ENCODE data around the gene CTCF.
A peak's percentile ranks its signal among the peaks of the same experiment; 100 is the strongest.

CTCF gene

DNA sequence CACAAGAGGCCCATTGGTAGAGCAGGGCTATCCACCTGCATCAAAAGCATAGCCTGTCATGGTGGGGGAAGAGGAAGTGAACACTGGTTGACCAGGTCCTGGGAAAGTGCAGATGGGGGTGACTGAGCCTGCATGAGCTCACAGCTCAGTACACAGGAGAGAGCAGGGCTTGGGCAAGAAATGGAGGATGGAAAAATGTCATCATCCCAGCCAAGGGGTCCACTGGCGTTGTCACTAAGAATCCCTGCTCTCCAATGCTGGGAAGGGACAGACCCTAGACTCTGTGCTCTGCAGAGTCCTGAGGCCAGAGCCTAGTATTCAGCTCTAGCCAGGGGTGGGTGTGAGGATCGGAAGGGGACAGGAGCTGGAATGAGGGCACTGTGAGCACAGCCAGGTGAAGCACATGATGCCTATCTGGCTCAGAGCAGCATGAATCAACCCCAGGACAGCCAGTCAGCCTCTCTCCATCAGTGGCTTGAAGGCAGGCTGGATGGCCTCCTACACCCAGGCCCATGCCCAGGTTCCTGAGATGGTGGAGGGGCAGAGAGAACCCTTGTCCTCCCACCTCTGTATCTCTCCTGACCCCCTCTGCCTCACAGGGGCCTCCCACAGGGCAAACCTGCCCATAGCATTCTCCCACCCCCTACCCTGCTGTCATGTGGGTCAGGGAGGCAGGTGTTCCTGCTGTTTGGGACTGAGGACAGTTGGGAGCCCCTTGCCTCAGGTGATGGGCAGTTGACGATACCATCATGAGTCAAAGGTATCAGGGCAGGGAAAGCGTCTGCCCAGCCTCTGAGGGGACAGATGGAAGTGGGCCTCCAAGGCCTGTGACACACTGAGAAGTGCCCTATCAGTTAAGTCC lies 13.8 kb upstream of the CTCF start:
- no peak for DNase-seq (ENCODE audit: low read depth in 3 of 3)

DNA sequence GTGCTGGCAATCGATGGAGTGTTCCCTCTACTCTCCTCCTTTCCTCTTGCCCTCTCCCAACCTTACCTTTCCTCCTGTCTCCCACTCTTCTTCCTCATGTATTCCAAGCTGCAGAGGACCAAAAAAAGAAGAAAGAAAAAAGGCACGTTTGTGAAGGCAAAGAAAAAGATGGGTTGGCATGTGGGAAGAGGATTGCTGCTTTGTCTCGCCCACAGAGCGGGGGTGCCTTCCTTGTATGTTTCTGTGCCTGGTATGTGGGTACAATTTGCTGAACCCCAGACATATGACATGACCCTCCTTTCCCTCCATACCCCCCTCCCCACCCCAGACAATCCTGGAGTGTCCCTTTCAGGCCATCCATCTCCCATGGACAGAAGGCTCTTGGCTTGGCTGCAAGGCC lies 13.1 kb upstream of the CTCF start:
- DNase-seq (ENCODE audit: low read depth in 3 of 3), result no peak

GRCh38 chr16:67549936-67550335 lies 12.4 kb upstream of the CTCF start:
- DNase-seq (ENCODE audit: low read depth in 3 of 3), result no peak

DNA sequence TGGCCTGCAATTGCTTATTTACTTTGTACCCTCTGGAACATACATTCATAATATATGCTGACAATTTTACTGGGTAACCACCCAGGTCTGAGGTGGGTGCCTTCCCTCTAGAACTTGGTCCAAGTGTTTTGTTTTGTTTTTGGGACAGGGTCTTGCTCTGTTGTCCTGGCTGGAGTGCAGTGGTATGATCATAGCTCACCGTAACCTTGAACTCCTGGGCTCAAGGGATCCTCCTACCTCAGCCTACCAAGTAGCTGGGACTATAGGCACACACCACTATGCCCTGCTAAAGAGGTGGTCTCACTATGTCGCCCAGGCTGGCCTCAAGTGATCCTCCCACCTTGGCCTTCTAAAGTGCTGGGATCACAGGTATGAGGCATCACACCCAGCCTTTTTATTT lies 11.2 kb upstream of the CTCF start:
- no peak for DNase-seq (ENCODE audit: low read depth in 3 of 3)

GRCh38 chr16:67551972-67552371 lies 10.4 kb upstream of the CTCF start:
- no peak for DNase-seq (ENCODE audit: low read depth in 3 of 3)

- DNase-seq (ENCODE audit: low read depth in 3 of 3), result no peak
Measured at GRCh38 chr16:67552476-67552875, 9.8 kb upstream of the CTCF start.

DNA sequence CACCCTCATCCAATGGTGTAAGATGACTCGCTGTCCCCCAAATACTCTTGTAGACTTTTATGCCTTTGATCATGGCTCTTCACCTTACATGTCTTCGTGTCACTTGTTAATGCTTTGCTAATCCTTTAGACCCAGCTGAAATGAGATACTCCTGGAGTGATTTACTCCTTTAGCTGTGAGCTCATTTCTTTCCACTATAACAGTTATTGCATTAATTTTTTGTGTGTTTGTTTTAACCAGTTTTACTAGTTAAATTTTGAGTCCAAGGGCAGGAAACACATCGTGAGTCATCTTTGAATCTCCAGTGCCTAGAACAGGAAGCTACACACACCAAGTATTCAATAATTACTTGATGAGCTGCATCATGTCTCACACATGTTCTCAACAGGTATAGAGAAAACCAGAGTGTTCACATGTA lies 6.5 kb upstream of the CTCF start:
- DNase-seq (ENCODE audit: low read depth in 3 of 3), result no peak

- DNase-seq (ENCODE audit: low read depth in 3 of 3), result no peak
Measured at GRCh38 chr16:67558859-67559258, 3.5 kb upstream of the CTCF start.

- no peak for DNase-seq (ENCODE audit: low read depth in 3 of 3)
Measured at GRCh38 chr16:67560827-67561342, 1.4 kb upstream of the CTCF start.

DNA sequence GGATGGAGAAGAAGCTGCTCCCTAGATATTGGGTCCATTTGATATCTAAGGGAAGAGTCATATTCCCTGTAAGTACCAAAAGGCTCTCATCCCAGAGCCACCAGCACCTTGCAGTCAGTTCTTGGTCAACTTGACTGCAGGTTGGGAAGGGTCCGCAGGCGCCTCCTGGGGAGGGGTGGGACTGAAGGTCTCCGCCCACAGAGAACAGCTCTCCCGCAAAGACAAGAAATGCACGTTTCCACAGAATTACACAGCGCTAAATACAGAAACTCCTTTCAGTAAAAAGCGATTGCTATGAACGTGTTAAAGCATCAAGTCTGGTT lies 864 bp upstream of the CTCF start:
- no peak for DNase-seq (ENCODE audit: low read depth in 3 of 3)

DNA sequence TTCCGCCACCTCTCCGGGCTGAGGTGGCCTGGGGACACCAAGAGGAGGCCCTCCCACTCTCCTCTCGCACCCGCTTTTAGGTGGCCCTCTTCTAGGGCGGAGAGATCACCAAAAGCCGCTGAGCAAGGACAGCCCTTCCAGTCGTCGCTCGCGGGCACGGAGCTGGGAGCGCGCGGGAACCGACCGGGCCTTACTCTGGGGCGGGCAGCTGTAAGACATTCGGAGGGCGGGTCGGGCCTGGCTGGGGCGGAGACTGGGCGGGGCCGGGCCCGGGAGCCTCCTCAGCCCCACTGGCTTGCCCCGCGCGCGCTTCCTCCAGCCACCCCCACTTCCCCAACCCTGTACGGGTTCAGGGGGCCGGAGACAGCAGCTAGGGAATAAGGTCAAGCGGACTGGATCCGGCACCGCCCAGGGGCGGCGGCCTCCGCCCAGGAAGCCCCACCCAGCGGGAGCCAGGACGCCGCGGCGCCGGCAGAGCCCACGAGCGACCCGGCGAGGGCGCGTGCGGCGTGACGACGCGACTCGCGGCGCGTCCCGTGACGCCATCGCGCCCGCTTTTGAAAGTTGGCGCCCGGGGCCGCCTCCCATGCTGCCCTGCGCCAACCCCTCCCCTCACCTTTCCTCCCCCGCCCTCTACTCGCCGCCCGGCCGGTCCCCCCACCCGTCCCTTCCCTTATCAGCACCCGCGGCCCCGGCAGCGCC lies 351 bp upstream of the CTCF start:
- DNase-seq (ENCODE audit: low read depth in 3 of 3), result peak; percentile 93 to 95 (median 94)

DNA sequence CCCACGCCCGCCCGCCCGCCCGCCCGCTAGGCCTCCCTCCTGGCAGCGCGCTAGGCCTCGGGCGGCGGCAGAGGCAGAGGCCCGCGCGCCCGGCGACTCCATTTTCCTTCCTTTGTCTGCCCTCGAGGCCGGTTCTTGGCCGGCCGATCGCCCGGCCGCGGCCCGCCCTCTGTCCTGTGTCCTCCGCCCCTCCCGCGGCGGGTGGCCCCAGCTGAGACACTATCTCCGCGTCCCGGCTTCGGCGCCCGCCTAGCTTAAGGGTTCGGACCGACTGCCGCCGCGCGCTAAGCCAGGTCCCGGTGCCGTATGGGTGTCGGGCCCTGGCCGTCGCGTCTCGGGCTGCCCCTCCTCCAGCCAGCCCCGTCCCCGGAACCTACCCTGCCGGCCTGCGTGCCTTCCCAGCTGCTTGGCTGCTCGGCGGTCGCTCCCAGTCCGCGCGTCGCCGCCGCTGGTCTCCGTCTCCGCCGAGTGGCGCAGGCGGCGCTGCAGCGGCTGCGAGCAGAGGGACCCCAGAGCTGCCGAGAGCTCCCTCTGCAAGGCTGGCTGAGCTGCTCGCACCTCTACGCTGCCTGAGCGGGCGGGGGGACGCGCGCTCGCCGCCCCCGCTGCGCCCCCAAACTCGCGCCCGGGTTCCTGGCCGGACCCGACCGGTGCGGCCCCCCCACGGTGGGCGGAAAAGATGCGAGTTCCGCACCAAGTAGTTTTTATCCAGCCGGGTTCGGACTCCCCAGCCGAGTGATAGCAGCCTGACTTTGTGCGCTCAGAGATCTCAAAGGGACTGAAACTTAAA lies 787 bp downstream of the CTCF start:
- peak in 2 of 3 experiments; percentile 40 to 48 for DNase-seq (ENCODE audit: low read depth in 3 of 3)

DNA sequence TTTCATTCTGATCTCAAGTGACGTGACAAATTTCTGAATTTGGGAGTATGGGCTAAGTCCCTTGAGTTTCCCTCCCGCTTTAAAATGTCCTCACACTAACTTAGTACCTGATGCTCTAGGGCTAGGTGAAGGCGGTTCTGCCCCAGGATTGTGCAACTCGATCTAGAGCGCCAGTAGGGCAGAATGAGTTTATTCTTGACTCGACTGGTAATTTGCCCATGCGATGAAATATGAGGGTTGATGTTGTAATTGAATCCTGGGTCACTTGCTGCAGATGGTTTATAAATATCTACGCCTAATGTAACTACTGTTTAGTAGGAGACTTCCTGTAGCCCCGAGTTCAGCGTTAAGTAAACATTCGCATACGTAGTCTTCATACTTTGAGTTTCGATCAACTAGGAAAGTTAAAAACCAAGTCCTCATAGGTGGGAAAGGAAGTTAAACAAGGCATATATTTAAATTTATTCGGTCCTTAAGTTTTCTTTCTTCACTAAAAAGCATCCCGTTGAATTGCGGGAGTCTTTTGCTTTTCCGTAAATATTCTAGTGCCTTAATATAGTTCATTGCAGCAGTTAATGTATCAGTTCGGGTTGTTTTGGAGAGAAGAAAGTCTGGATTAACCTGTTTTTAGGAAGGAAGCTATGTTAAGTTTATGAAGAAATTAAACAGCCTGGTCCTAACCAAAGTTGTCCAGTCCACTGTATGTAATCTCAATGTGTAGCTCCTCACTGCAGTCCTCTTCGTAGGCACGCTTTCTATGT lies 1.6 kb downstream of the CTCF start:
- no peak for DNase-seq (ENCODE audit: low read depth in 3 of 3)

DNA sequence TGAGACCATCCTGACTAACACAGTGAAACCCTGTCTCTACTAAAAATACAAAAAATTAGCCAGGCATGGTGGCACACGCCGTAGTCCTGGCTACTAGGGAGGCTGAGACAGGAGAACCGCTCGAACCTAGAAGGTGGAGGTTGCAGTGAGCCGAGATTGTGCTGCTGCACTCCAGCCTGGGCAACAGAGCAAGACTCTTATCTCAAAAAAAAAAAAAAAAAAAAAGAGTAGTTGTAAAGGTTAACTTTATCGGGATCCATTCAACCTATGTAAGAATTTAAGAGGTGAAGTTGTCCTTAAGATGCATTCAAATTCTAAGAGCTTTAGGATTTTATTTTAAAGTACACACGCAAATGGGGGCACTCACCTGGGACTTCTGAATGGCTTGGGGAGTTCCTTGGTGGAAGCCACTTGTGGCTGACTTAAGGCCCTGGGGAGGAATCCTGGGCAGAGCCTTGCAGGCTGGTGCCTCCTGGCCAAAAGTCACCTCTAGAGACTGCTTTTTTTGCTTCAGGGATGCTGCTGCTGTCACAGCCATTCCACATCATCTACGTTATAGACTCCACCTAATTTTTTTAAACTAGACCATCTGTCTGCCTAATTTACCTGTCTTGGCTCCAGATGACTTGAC lies 3.3 kb downstream of the CTCF start:
- no peak for DNase-seq (ENCODE audit: low read depth in 3 of 3)

- DNase-seq (ENCODE audit: low read depth in 3 of 3), result no peak
Measured at GRCh38 chr16:67571464-67571863, 9.1 kb downstream of the CTCF start.

GRCh38 chr16:67571981-67572431 lies 9.7 kb downstream of the CTCF start:
- DNase-seq (ENCODE audit: low read depth in 3 of 3), result no peak

DNA sequence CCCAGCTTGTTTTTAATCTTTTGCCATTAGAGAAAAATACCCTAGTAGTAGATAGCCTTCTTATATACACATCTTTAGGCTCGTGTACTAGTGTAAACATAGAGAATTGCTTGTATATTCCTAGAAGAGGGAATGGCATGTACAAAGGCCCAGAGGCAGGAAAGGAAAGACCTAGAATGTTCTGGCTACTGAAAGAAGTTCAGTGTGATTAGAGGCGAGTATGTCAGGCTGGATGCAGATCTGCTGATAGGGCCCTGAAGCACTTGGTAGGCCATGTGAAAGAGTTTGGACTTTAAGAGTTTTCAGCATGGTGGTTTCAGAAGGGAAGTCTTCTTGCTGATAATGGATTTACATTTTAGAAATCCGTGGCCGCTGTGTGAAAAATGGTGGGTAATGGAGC lies 17.4 kb downstream of the CTCF start:
- no peak for DNase-seq (ENCODE audit: low read depth in 3 of 3)

DNA sequence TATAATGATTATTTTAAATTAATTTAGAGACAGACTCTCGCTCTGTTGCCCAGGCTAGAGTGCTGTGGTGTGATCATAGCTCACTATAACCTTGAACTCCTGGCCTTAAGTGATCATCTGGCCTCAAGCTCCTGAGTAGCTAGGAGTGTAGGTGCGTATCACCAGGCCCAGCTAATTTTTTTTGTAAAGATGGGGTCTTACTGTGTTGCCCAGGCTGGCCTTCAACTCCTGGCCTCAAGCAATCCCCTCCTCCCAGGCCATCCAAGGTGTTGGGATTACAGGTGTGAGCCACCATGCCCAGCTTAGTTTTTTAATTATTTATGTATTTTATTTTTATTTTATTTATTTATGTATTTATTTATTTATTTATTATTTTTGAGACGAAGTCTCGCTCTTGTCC lies 17.9 kb downstream of the CTCF start:
- no peak for DNase-seq (ENCODE audit: low read depth in 3 of 3)

DNA sequence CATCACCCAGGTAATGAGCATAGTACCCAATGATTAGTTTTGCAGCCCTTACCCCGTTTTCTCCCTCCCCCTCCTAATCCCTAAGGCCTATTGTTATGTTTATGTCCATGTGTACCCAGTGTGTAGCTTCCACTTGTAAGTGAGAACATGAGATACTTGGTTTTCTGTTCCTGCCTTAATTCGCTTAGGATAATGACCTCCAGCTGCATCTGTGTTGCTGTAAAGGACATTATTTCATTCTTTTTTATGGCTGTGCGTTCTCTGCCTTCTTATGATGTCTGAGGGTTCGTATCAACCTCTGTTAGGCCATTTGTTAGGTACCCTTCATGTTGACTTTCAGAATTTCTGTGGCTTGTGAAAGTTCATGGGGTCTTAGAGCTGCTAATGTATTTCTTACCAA lies 31.0 kb downstream of the CTCF start:
- DNase-seq (ENCODE audit: low read depth in 3 of 3), result no peak

- no peak for DNase-seq (ENCODE audit: low read depth in 3 of 3)
Measured at GRCh38 chr16:67593701-67594100, 31.4 kb downstream of the CTCF start.
